ENCODE measurements around the gene UBE2G1. TPM values are rescaled to one million over a fixed set of nuclear protein-coding genes. Genes with fewer than 3 reads are reported as not detected.

Gene UBE2G1
- total RNA-seq, 2 donors from 2014 or later: 26.7 to 29.3 TPM

DNA sequence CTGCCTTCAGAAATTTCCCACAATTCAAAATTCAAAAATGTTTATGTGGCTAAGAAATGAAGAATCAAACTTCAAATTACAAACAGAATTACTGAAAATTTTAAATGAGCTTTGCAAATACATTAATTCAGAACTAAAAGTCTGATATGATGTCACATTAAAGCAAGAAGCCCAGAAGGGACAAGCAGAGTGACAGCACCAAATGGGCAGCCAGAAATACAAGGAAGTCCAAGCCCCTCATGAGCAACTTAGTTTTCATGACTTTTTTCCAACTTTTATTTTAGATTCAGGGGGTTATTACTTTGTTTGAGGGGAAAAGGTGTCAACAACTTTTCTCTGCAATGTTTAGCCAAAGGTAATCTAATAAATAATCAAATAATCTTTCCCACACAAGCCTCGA is 21.5 kb downstream of the UBE2G1 start:
- Histone ChIP-seq H3K27me3 (no peaks in the 10 kb centered on the region), H3K27ac (no peak overlapping the region), H3K9me3 (no peaks in the 10 kb centered on the region), H3K36me3 (replicated peaks in 1 of 2; ENCODE audit: insufficient read depth in 1 of 2, low read depth in 2 of 2) (no peaks in the 10 kb centered on the region), H3K4me1 (peaks cover 32% of the 10 kb centered on the region), H3K4me3 (no peak overlapping the region)
- WGBS, 2 donors: 41 to 45% methylated on average over 1 of the region's 1 CpG
- ATAC-seq (no peak), DNase-seq (no peak)
- TF ChIP-seq, protein P1, sequence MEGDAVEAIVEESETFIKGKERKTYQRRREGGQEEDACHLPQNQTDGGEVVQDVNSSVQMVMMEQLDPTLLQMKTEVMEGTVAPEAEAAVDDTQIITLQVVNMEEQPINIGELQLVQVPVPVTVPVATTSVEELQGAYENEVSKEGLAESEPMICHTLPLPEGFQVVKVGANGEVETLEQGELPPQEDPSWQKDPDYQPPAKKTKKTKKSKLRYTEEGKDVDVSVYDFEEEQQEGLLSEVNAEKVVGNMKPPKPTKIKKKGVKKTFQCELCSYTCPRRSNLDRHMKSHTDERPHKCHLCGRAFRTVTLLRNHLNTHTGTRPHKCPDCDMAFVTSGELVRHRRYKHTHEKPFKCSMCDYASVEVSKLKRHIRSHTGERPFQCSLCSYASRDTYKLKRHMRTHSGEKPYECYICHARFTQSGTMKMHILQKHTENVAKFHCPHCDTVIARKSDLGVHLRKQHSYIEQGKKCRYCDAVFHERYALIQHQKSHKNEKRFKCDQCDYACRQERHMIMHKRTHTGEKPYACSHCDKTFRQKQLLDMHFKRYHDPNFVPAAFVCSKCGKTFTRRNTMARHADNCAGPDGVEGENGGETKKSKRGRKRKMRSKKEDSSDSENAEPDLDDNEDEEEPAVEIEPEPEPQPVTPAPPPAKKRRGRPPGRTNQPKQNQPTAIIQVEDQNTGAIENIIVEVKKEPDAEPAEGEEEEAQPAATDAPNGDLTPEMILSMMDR (IDR thresholded peaks at IDR 0.05): no peak
- TF ChIP-seq POLR2A (IDR thresholded peaks at IDR 0.05): no peak
- intact Hi-C loops (cut with DNase I): no loop called here

DNA sequence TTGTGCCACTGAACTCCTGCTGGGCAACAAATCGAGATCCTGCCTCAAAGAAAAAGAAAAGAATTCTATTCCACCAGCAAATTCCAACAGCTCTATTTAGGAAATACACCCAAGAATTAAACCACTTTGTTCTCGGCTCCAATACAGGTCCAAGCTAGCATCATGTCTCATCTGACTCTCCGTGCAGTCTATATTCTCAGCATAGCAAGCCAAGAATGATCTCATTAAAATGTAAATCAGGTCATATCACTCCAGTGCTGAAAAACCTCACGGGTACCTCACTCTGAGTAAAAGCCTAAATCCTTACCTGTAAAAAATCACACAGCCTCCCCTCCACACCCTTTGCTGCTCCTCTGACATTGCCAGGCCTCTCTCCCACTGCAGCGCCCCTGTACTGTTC is 23.9 kb downstream of the UBE2G1 start:
- Histone ChIP-seq H3K36me3 (replicated peaks in 1 of 2; ENCODE audit: insufficient read depth in 1 of 2, low read depth in 2 of 2) (no peaks in the 10 kb centered on the region), H3K27me3 (no peaks in the 10 kb centered on the region), H3K4me1 (peaks cover 32% of the 10 kb centered on the region), H3K4me3 (no peak overlapping the region), H3K9me3 (no peaks in the 10 kb centered on the region), H3K27ac (no peak overlapping the region)
- TF ChIP-seq POLR2A (IDR thresholded peaks at IDR 0.05): no peak
- TF ChIP-seq, protein P1 (IDR thresholded peaks at IDR 0.05): no peak
- ATAC-seq (no peak), DNase-seq (no peak)
- WGBS, 2 donors: 80 to 85% methylated on average over 5 of the region's 5 CpGs
- intact Hi-C loops (cut with DNase I): no loop called here

DNA sequence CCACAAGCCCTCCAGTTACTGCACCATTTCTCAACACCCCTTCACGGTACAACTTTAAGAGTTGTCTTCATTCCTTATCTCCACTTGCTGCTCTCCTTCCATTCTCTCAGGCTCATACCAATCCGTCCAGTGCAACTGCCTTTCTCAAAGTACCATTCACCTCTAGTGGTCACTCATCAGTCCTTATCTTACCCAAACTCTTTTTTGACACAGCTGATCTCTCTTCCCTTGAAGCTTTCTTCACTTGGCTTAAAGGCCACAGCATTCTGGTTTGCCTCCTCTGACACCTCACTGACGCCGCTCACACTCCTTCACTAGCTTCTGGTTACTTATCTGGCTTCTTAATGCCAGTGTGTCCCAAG is 24.9 kb downstream of the UBE2G1 start:
- TF ChIP-seq, protein P1 (IDR thresholded peaks at IDR 0.05): no peak
- TF ChIP-seq POLR2A (IDR thresholded peaks at IDR 0.05): no peak
- Histone ChIP-seq H3K27ac (no peak overlapping the region), H3K9me3 (no peaks in the 10 kb centered on the region), H3K4me1 (peaks cover 32% of the 10 kb centered on the region), H3K4me3 (no peak overlapping the region), H3K27me3 (no peaks in the 10 kb centered on the region), H3K36me3 (replicated peaks in 1 of 2; ENCODE audit: insufficient read depth in 1 of 2, low read depth in 2 of 2) (no peaks in the 10 kb centered on the region)
- DNase-seq (no peak), ATAC-seq (no peak)
- 64 to 72% methylated on average over 4 of the region's 4 CpGs for WGBS, 2 donors
- intact Hi-C loops (cut with DNase I): no loop called here

DNA sequence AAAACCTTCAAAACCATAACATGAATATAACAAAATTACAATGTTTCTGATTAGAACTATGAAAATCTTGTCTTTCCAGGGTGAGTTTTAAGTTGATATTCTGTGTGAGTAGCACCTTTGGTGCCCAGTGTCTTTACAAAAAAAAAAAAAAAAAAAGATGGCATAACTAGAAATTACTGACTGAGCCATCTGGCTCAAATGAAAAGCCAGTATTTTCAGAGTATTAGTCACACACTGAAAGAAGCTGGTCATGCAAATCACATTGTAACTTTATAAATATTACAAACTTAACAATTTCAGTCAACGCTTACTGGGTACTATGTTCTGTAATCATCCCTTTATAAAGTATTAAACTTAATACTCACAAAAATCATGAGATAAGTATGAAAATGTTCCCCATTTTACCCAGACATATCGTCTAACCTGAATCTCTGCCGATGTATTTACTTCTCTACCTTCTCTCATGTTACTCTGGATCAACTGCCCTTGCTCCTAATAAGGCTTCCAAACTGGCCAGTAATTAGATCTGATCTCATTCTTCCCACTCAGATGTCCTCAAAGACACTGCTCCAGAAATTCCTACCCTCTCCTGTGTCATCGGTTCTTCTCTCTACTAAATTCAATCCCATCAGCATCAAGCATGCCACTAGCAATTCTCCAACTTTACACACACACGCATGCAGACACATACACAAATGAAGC is 25.4 kb downstream of the UBE2G1 start:
- no peak overlapping the region for H3K4me3 ChIP-seq
- no peak for TF ChIP-seq POLR2A (IDR thresholded peaks at IDR 0.05)
- TF ChIP-seq, protein P1 (IDR thresholded peaks at IDR 0.05): no peak
- intact Hi-C loops (cut with DNase I): no loop called here
- WGBS, 2 donors: 73 to 80% methylated on average over 5 of the region's 5 CpGs
- no peaks in the 10 kb centered on the region for H3K36me3 ChIP-seq (replicated peaks in 1 of 2; ENCODE audit: insufficient read depth in 1 of 2, low read depth in 2 of 2)
- peaks cover 31% of the 10 kb centered on the region for H3K4me1 ChIP-seq
- ATAC-seq (no peak), DNase-seq (no peak)
- no peaks in the 10 kb centered on the region for H3K9me3 ChIP-seq
- no peaks in the 10 kb centered on the region for H3K27me3 ChIP-seq
- no peak overlapping the region for H3K27ac ChIP-seq

Data from body of pancreas (tissue), 4 donors.